A549 (cell line): Measurements from ENCODE around the gene VIPR2. TPM values are rescaled to one million over a fixed set of nuclear protein-coding genes. Genes with fewer than 3 reads are reported as not detected.

Experiments used
- ATAC-seq, 2 experiments: fragments of 200-7000 bp in 1 of 2; fragments of >200 bp in 1 of 2; cut with Nextera tagmentation in 1 of 2; cut with Tn5 transposase in 1 of 2; 3 replicates each; pipeline versions ENCODE4 v1.8.0 to v1.9.1; 2018 to 2020; ENCODE audit warnings: mild to moderate bottlenecking in 1 of 2, moderate library complexity in 1 of 2
- CTCF ChIA-PET: fragments of 300-600 bp; sonication (Branson Sonifier 250); formaldehyde crosslinking; extraction: SDS; loops from one replicate; lab custom pipeline; 2021; ENCODE audit warnings: antibody characterized with exemption, inconsistent platforms; lab: Yijun Ruan, JAX
- POLR2A ChIA-PET: fragments of 350-600 bp; formaldehyde crosslinking; extraction: SDS; loops from one replicate; lab custom pipeline; 2021; ENCODE audit warnings: antibody characterized with exemption, inconsistent platforms; lab: Yijun Ruan, JAX
- DNase-seq, 2 experiments: peaks; one replicate each; pipeline versions ENCODE4 v3.0.0 to v3.0.0-alpha.2; 2011 to 2016; ENCODE audit warnings: low read depth in 1 of 2, low spot score in 1 of 2
- FAIRE-seq: peaks from 2 replicates; lab custom pipeline; 2011; peaks lifted over from hg19 to GRCh38; lab: Jason Lieb, UNC
- H3K27ac ChIP-seq, 2 experiments: fragments of >200 bp; sonication (Bioruptor Twin); formaldehyde crosslinking; 3 replicates each; pipeline ENCODE4 v1.5.1; 2016 to 2017
- H3K4me1 ChIP-seq: fragments of >200 bp; sonication (Bioruptor Twin); formaldehyde crosslinking; 3 replicates; pipeline ENCODE4 v1.6.1; 2016
- H3K4me2 ChIP-seq: fragments of >200 bp; sonication (Bioruptor Twin); formaldehyde crosslinking; 3 replicates; pipeline ENCODE4 v1.6.1; 2016
- H3K4me3 ChIP-seq: fragments of >200 bp; sonication (Bioruptor Twin); formaldehyde crosslinking; 3 replicates; pipeline ENCODE4 v1.5.1; 2016
- H3K9me3 ChIP-seq: fragments of >200 bp; sonication (Bioruptor Twin); formaldehyde crosslinking; 3 replicates; pipeline ENCODE4 v1.6.1; 2016
- ATOH8 ChIP-seq: fragments of 250-450 bp; sonication (Bioruptor Pico); IDR thresholded peaks from 2 replicates; pipeline ENCODE4 v1.5.0; 2020; ENCODE audit warnings: low read depth, mild to moderate bottlenecking, moderate library complexity
- CBX8 ChIP-seq: fragments of 200-600 bp; sonication (generic); IDR thresholded peaks from 2 replicates; pipeline ENCODE4 v1.6.1; 2016
- CHD2 ChIP-seq: fragments of 150-350 bp; IDR thresholded peaks from 2 replicates; pipeline ENCODE4 v1.6.1; 2014; ENCODE audit warnings: low read length; ENCODE audit not compliant: partially characterized antibody
- CTCF ChIP-seq: fragments of >200 bp; sonication (Bioruptor Twin); formaldehyde crosslinking; IDR thresholded peaks from 3 replicates; pipeline ENCODE4 v1.5.1; 2016
- ELK1 ChIP-seq: fragments of 150-350 bp; IDR thresholded peaks from 2 replicates; pipeline ENCODE4 v1.6.1; 2014; ENCODE audit warnings: low read depth, mild to moderate bottlenecking, low read length
- EP300 ChIP-seq, 2 experiments: fragments of >200 bp; sonication (Bioruptor Twin); formaldehyde crosslinking; IDR thresholded peaks; 2 replicates in 1 of 2; 3 replicates in 1 of 2; pipeline ENCODE4 v1.6.1; 2016 to 2017
- FOSL2 ChIP-seq, 2 experiments: fragments of 450-650 bp in 1 of 2; fragments of >200 bp in 1 of 2; sonication (Bioruptor Twin) in 1 of 2; formaldehyde crosslinking; IDR thresholded peaks; 2 replicates each; pipeline versions ENCODE4 v1.5.0 to v1.6.1; 2016 to 2020; ENCODE audit warnings: mild to moderate bottlenecking in 1 of 2, moderate library complexity in 1 of 2
- GATA3 ChIP-seq: IDR thresholded peaks from 2 replicates; pipeline ENCODE4 v1.6.1; 2012; ENCODE audit warnings: borderline replicate concordance
- HES2 ChIP-seq: fragments of >200 bp; sonication (Bioruptor Twin); formaldehyde crosslinking; IDR thresholded peaks from 2 replicates; pipeline ENCODE4 v1.6.1; 2016
- JUN ChIP-seq, 2 experiments: fragments of >200 bp; sonication (Bioruptor Twin); formaldehyde crosslinking; IDR thresholded peaks; 2 replicates in 1 of 2; 3 replicates in 1 of 2; pipeline ENCODE4 v1.6.1; 2016 to 2017
- KDM1A ChIP-seq: fragments of 200-600 bp; sonication (generic); IDR thresholded peaks from 2 replicates; pipeline ENCODE4 v1.6.1; 2016; ENCODE audit warnings: low read depth, mild to moderate bottlenecking
- KDM5A ChIP-seq: fragments of 200-600 bp; sonication (generic); IDR thresholded peaks from 2 replicates; pipeline ENCODE4 v1.6.1; 2016; ENCODE audit warnings: antibody characterized with exemption, mild to moderate bottlenecking
- MAFK ChIP-seq: fragments of 450-650 bp; IDR thresholded peaks from 2 replicates; pipeline ENCODE4 v1.6.1; 2014; ENCODE audit not compliant: partially characterized antibody
- MAZ ChIP-seq: fragments of 150-350 bp; IDR thresholded peaks from 2 replicates; pipeline ENCODE4 v1.6.1; 2014; ENCODE audit warnings: antibody characterized with exemption, low read depth, low read length, borderline replicate concordance
- NFE2L2 ChIP-seq: fragments of 150-350 bp; conservative IDR thresholded peaks from 2 replicates; pipeline ENCODE4 v1.6.1; 2014; ENCODE audit warnings: low read length
- NPAS2 ChIP-seq: fragments of 250-450 bp; sonication (Bioruptor Pico); IDR thresholded peaks from 2 replicates; pipeline ENCODE4 v1.8.0; 2022; ENCODE audit warnings: mild to moderate bottlenecking, moderate library complexity, borderline replicate concordance
- PBX3 ChIP-seq: IDR thresholded peaks from 2 replicates; pipeline ENCODE4 v1.6.1; 2012
- POLR2A ChIP-seq: IDR thresholded peaks from 2 replicates; pipeline ENCODE4 v1.6.1; 2012; ENCODE audit warnings: mild to moderate bottlenecking, low read length
- POLR2AphosphoS2 ChIP-seq: conservative IDR thresholded peaks from 2 replicates; pipeline ENCODE4 v1.6.1; 2012; ENCODE audit warnings: low read length, improper control_type of control experiment, inconsistent platforms
- RAD21 ChIP-seq, 2 experiments: fragments of >200 bp in 1 of 2; sonication (Bioruptor Twin) in 1 of 2; formaldehyde crosslinking in 1 of 2; IDR thresholded peaks in 1 of 2; conservative IDR thresholded peaks in 1 of 2; 2 replicates in 1 of 2; 3 replicates in 1 of 2; pipeline ENCODE4 v1.6.1; 2012 to 2018; ENCODE audit warnings: inconsistent platforms in 1 of 2
- RARB ChIP-seq: fragments of 250-450 bp; sonication (Bioruptor Pico); IDR thresholded peaks from 2 replicates; pipeline ENCODE4 v1.8.0; 2021; ENCODE audit warnings: mild to moderate bottlenecking, moderate library complexity
- RCOR1 ChIP-seq: fragments of 150-350 bp; IDR thresholded peaks from 2 replicates; pipeline ENCODE4 v1.6.1; 2014; ENCODE audit warnings: antibody characterized with exemption, low read length, low read depth
- TFCP2L1 ChIP-seq: fragments of 250-450 bp; sonication (Bioruptor Pico); IDR thresholded peaks from 2 replicates; pipeline ENCODE4 v1.5.0; 2021; ENCODE audit warnings: mild to moderate bottlenecking
- USF2 ChIP-seq: fragments of 450-650 bp; IDR thresholded peaks from 2 replicates; pipeline ENCODE4 v1.6.1; 2014; ENCODE audit warnings: antibody characterized with exemption
- ZNF302 ChIP-seq: fragments of 250-450 bp; sonication (Bioruptor Pico); IDR thresholded peaks from 2 replicates; pipeline ENCODE4 v1.9.0; 2021; ENCODE audit warnings: inconsistent platforms, mild to moderate bottlenecking, moderate library complexity
- ZSCAN20 ChIP-seq: fragments of 250-450 bp; sonication (Bioruptor Pico); IDR thresholded peaks from 2 replicates; pipeline ENCODE4 v1.8.0; 2022; ENCODE audit warnings: mild to moderate bottlenecking, moderate library complexity
- WGBS: methylation state at CpG from one replicate; pipeline ENCODE4 v1.1.6; 2017; ENCODE audit errors: missing lambda C conversion rate; 5-methylcytosine and 5-hydroxymethylcytosine counted together
- polyA plus RNA-seq, 4 experiments: library from polyadenylated mRNA; depleted of rRNA in 3 of 4; stranded (reverse); fragments of >200 nt; fragmentation: RNase III in 1 of 4; extraction: RNeasy Plus Mini Kit Qiagen cat#74134 plus additional on column Dnase treatment in 1 of 4; gene quantifications; 2 replicates in 3 of 4; 3 replicates in 1 of 4; pipeline ENCODE4 v1.2.3, GENCODE V29; 2011 to 2017

Gene VIPR2
- polyA plus RNA-seq, 2 of the 4 experiments (the other 2 are of a cell fraction): not detected

GRCh38 chr7:159117366-159118196 lies 27.1 kb downstream of the VIPR2 start:
- CTCF ChIA-PET: no interaction called here
- H3K4me1 ChIP-seq: no peaks in the 10 kb centered on the region
- POLR2A ChIA-PET: no interaction called here
- TF ChIP-seq MAZ (no peak), NPAS2 (no peak), HES2 (no peak), ELK1 (no peak), KDM5A (no peak), TFCP2L1 (CRISPR knock-in tag) (no peak), RARB (CRISPR knock-in tag) (no peak), ZSCAN20 (CRISPR knock-in tag) (no peak)
- H3K4me3 ChIP-seq: no peak overlapping the region
- 61% methylated on average over 17 of the region's 17 CpGs for WGBS
- no peaks in the 10 kb centered on the region for H3K9me3 ChIP-seq
- H3K27ac ChIP-seq: no peak overlapping the region
- DNase-seq (no peak), FAIRE-seq (no peak), ATAC-seq (no peak)
- H3K4me2 ChIP-seq: no peak overlapping the region

GRCh38 chr7:159116581-159117339 lies 27.9 kb downstream of the VIPR2 start:
- DNase-seq (no peak), ATAC-seq (no peak), FAIRE-seq (no peak)
- no peaks in the 10 kb centered on the region for H3K9me3 ChIP-seq
- ChIA-PET POLR2A (no interaction called here), CTCF (interaction anchor here (1.6 kb wide), 1 partner anchor 9 kb away, joined by 6 read pairs; no protein-coding TSS in a partner anchor)
- H3K4me1 ChIP-seq: no peaks in the 10 kb centered on the region
- H3K27ac ChIP-seq: no peak overlapping the region
- 52% methylated on average over 16 of the region's 16 CpGs for WGBS
- TF ChIP-seq USF2: no peak
- TF ChIP-seq KDM1A: no peak
- no peak for TF ChIP-seq RAD21 (conservative IDR thresholded peaks at IDR 0.05 in 1 of 2, IDR thresholded peaks at IDR 0.05 in 1 of 2)
- no peak for TF ChIP-seq CHD2
- no peak for TF ChIP-seq JUN (IDR thresholded peaks at IDR 0.05)
- no peak for TF ChIP-seq EP300 (IDR thresholded peaks at IDR 0.05)
- TF ChIP-seq CTCF: no peak
- TF ChIP-seq POLR2A: no peak
- TF ChIP-seq PBX3: no peak
- no peak for TF ChIP-seq GATA3
- TF ChIP-seq CBX8: no peak
- no peak for TF ChIP-seq MAZ
- no peak for TF ChIP-seq ZNF302
- no peak for TF ChIP-seq RCOR1
- no peak for TF ChIP-seq ATOH8
- TF ChIP-seq FOSL2 (IDR thresholded peaks at IDR 0.05): no peak
- no peak for TF ChIP-seq FOSL2 (CRISPR knock-in tag; IDR thresholded peaks at IDR 0.05)
- no peak for TF ChIP-seq NFE2L2
- TF ChIP-seq POLR2AphosphoS2: no peak
- no peak for TF ChIP-seq MAFK
- TF ChIP-seq, all 56 proteins: peak for 0
- no peak overlapping the region for H3K4me3 ChIP-seq
- no peak overlapping the region for H3K4me2 ChIP-seq
